HUDEP-2 (cell line): Measurements from ENCODE around the gene C5orf63.
"Not testable (repeated sequence)": the region's sequence is repeated elsewhere in the genome, so short reads cannot be mapped to it uniquely, and the experiment has no call there.

Source experiments
- DNase-seq, 76 experiments: peaks; one replicate each; lab custom pipeline; 2025; ENCODE audit not compliant: unreplicated experiment in 76 of 76; lab: John Stamatoyannopoulos, UW

The C5orf63 gene

GRCh38 chr5:127072861-127073846 lies at the start of gene C5orf63:
C5orf63 (minus strand) TSS chr5:127073502; CDS start chr5:127058995, 14,507 bp downstream.
- DNase-seq: peak in 65 of 76 experiments; percentile 3 to 67 (median 43)

DNA sequence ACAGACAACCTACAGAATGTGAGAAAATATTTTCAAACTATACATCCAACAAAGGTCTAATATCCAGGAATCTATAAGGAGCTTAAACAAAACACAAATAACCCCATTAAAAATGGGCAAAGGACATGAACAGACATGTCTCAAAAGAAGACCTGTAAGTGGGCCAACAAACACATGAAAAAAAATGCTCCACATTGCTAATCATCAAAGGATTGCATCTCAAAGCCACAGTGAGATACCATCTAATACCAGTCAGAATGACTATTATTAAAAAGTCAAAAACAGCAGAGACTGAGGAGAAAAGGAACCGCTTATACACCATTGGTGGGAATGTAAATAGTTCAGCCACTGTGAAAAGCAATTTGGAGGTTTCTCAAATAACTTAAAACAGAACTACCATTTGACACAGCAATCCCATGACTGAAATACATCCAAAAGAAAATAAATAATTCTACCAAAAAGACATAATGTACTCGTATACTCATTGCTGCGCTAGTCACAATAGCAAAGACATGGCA lies 39.1 kb upstream of the C5orf63 start:
- DNase-seq: no peak

DNA sequence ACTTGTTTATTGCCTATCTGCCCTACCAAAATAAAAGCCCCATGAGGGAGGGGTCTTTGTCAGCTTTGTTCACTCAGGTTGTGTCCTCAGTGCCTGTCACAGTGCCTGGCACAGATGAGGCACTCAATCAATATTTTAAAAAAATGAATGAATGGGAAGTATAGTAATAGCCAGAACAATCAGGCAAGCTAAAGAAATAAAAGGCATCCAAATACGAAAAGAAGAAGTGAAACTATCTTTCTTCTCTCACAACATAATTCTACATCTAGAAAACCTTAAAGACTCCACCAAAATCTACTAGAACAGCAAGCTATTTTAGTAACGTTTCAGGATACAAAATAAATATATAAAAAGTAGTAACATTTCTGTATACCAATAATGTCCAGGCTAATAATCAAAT lies 37.8 kb upstream of the C5orf63 start:
- no peak for DNase-seq

GRCh38 chr5:127108624-127109260 lies 35.4 kb upstream of the C5orf63 start:
- DNase-seq: not testable (repeated sequence)

GRCh38 chr5:127101935-127102334 lies 28.6 kb upstream of the C5orf63 start:
- no peak for DNase-seq

GRCh38 chr5:127101533-127101932 lies 28.2 kb upstream of the C5orf63 start:
- no peak for DNase-seq

- DNase-seq: no peak
Observed at GRCh38 chr5:127098241-127098640, 24.9 kb upstream of the C5orf63 start.

GRCh38 chr5:127097278-127097677 lies 24.0 kb upstream of the C5orf63 start:
- DNase-seq: no peak

DNA sequence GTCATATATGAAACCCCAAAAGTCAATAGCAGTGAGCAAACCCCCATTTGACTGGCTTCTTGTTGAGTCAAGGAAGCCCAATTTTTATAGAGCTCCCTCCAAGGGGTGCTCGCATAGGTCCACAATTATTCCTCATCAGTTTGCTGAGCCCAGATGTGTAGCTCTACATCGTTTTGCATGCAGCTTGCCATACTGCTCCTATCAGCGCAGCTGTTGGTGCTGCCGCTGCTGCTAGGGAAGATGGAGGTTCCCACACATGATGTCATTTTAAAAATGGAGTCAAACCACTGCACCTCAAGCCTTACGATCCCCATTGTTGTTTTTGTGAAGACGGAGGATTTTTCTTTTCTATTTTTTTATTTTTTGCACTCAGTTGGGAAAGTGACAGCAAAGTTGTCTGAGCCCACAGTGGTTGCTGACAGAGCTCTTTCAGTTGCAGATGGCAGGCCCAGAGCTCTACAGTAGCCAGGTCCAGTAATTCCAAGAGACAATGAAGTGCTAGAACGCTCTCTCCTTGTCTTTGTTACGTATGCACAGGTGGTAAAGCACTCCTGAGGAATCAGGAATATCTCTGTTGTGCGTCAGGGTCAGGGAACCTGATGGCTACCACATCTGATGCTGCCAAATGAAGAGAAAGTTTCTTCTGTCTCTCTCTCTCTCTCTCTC lies 23.2 kb upstream of the C5orf63 start:
- no peak for DNase-seq

DNA sequence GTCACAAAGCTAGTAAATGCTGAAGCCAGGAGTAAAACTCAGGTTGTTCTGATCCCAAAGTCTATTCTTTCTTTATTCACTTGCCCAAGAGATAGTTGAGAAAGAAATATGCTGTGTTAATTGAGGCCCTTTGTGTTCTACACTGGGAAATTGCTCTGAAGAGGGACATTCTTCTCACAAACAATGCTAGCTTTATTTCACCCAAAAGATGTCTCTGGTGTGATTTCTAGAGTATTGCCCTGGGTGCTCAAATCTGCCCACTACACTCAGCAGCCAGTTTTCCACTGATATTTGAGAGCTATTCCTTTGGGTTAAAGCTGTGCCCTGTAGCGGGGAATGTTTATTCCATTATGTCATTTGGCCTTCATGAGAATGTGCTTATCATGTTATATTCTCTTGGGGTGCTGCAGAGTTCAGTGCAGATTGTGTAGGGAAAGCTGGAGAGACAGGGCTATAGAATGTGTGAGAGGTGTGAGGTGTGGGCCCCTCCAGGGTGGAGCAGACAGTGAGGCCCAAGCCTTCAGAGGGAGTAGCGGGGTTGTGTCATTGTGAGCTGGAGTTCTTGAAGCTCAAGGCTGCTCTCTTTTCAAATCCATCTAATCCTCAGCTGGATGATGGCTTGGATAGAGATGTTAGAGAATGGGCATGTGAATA lies 21.0 kb upstream of the C5orf63 start:
- DNase-seq: no peak

GRCh38 chr5:127092690-127093089 lies 19.4 kb upstream of the C5orf63 start:
- no peak for DNase-seq

GRCh38 chr5:127089191-127089590 lies 15.9 kb upstream of the C5orf63 start:
- no peak for DNase-seq

DNA sequence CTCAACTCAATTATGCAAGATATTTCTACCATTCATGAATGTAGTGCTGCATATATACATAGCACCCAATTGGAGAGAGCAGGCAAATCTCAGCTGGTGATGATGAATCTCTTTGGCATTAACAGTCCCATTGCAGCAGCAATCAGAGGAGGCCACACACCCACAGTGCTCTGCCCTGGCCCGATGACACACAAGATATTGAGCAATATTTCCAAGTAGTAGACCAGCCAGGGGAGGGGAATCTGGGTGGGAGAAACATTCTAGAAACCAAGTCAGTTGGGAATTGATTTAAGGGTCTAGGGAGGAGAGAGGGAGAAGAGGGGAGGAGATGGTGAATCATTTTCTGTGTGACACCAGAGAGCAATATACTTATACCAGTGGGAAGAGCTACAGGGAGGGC lies 14.9 kb upstream of the C5orf63 start:
- no peak for DNase-seq

GRCh38 chr5:127086589-127086988 lies 13.3 kb upstream of the C5orf63 start:
- no peak for DNase-seq

GRCh38 chr5:127085796-127086195 lies 12.5 kb upstream of the C5orf63 start:
- DNase-seq: no peak

DNA sequence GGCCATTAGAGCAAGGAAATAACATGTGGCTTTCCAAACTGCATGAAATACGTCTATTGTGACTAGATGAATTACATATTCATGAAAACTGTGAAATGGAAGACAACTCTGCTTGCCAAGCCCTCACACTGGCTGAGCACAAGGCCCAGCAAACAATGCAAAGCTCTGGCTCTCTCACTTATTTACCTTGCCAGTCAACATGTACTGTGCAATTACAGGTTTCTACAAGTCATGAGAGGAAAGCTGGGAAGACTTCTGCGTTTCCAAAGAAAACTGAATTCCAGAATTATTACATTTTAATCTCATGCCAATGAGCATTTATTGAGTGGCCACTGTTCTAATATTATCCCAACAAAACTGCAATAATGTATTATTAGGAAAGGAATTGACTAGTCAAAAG lies 12.1 kb upstream of the C5orf63 start:
- no peak for DNase-seq

DNA sequence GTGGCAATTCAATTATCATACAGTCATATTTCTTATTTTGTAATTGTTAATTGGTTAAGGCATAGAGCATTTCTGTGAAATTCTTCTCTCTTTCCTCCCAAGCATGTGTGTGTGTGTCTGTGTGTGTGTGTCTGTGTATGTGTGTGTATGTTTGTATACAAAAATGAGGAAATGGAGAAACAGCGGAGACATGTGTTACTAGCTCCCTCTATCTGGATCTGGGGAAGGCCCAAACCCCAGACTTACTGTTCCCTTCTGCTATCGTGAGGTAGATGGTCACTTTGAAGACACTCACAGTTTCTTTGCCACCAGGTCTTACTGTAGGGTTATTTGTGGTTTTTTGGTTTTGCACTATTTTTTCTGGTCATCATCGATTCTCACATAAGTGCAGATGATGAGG lies 11.4 kb upstream of the C5orf63 start:
- no peak for DNase-seq

GRCh38 chr5:127083711-127084110 lies 10.4 kb upstream of the C5orf63 start:
- no peak for DNase-seq

GRCh38 chr5:127079994-127080491 lies 6.7 kb upstream of the C5orf63 start:
- no peak for DNase-seq

DNA sequence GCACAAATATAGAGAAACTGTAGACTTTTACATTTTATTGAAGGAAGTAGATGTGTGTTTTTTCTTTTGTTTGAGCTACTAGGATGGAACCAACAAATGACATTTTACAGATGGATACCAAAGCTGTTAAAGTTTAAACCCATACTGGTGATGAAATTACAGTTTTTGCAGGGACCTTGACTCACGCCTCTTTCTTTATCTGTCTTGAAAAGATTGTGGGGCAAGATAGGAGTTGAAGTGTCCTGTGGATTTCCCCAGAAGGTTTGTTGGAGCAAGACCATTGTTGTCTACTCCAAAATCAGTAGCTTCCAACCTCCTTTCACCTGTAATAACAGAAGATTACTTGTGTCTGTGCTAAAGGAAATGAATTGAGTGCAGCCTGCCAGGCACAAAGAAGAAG lies 4.1 kb upstream of the C5orf63 start:
- DNase-seq: no peak
